ENCODE data around the gene MIA. TPM values are rescaled to one million over a fixed set of nuclear protein-coding genes. Genes with fewer than 3 reads are reported as not detected.
A peak's percentile ranks its signal among the peaks of the same experiment; 100 is the strongest.
"Not testable (repeated sequence)": the region's sequence is repeated elsewhere in the genome, so short reads cannot be mapped to it uniquely, and the experiment has no call there.

Gene MIA
- polyA plus RNA-seq, 5 donors = 0.49 to 5.9 (median 3.6) TPM

GRCh38 chr19:40802300-40803169, 27.2 kb downstream of the MIA start:
- no peak for DNase-seq

- DNase-seq = no peak
Observed at GRCh38 chr19:40803170-40803856, 28.0 kb downstream of the MIA start.

GRCh38 chr19:40803857-40804782, 28.8 kb downstream of the MIA start:
- no peak for DNase-seq

- DNase-seq = no peak
Observed at GRCh38 chr19:40804783-40805242, 29.5 kb downstream of the MIA start.

- DNase-seq = no peak
Observed at GRCh38 chr19:40805258-40805868, 30.0 kb downstream of the MIA start.

GRCh38 chr19:40806423-40807146, 31.3 kb downstream of the MIA start:
- peak; percentile 84 to 88 for DNase-seq

GRCh38 chr19:40807147-40808020, 32.1 kb downstream of the MIA start:
- DNase-seq = no peak

- DNase-seq = no peak
Observed at GRCh38 chr19:40808021-40808325, 32.7 kb downstream of the MIA start.

GRCh38 chr19:40808497-40808896, 33.2 kb downstream of the MIA start:
- no peak for DNase-seq

GRCh38 chr19:40809358-40810086, 34.2 kb downstream of the MIA start:
- no peak for DNase-seq

GRCh38 chr19:40810160-40810559, 34.8 kb downstream of the MIA start:
- no peak for DNase-seq

GRCh38 chr19:40810649-40811408, 35.5 kb downstream of the MIA start:
- peak; percentile 75 to 79 for DNase-seq

GRCh38 chr19:40811478-40812341, 36.4 kb downstream of the MIA start:
- DNase-seq = no peak

GRCh38 chr19:40812571-40812970, 37.2 kb downstream of the MIA start:
- not testable (repeated sequence) for DNase-seq

- no peak for DNase-seq
Observed at GRCh38 chr19:40813182-40813581, 37.9 kb downstream of the MIA start.

- no peak for DNase-seq
Observed at GRCh38 chr19:40815223-40815622, 39.9 kb downstream of the MIA start.

Data from right lung (tissue), 5 donors.